ENCODE results near the gene CHIT1.

CHIT1 gene

GRCh38 chr1:203186446-203187303, 42.8 kb downstream of the CHIT1 start, which contains the start of gene CHI3L1:
Gene CHI3L1 (minus strand): TSS chr1:203186704. CDS start chr1:203186623, 81 bp downstream.
- DNase-seq, result no peak

GRCh38 chr1:203186091-203186445, 43.4 kb downstream of the CHIT1 start:
- DNase-seq, result no peak

DNA sequence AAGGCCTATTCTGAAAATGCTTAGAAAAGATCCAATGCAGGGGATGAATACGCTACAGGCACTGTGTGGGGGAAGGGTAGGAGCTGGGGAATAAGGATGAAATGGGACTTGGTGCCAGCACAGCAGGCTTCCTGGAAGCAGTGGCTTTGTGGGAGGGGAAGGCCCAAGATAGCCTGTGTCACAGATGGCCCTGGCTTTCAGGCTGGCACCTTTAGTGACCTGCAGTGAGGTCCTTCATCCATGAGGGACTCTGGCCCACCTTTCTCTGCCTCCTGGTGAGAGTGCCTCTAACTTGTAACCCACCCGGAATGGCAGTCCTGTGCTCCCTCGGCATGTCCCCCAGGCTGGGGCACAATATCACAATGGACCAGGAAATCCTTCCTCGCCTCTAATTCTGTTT, 43.9 kb downstream of the CHIT1 start:
- DNase-seq, result no peak

- no peak for DNase-seq
These were observed 44.4 kb downstream of the CHIT1 start for GRCh38 chr1:203185061-203185461.

DNA sequence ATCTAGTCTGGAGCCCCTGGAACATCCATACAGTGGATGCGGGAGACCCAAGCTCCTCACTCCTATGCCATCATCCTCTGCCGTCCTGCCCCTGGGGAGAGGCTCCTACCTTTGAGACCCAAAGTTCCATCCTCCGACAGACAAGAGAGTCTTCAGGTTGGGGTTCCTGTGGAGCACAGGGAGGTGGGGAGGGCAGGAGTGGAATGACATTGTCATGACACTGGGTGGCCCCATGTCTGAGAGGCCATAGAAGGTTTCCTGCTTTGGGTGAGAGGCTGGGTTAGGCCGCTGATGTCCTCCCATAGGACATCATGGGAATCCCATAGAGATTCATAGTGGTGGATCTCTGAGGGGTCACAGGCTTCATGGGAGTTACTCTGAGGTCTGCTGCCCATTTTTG, 45.0 kb downstream of the CHIT1 start:
- DNase-seq, result no peak

DNA sequence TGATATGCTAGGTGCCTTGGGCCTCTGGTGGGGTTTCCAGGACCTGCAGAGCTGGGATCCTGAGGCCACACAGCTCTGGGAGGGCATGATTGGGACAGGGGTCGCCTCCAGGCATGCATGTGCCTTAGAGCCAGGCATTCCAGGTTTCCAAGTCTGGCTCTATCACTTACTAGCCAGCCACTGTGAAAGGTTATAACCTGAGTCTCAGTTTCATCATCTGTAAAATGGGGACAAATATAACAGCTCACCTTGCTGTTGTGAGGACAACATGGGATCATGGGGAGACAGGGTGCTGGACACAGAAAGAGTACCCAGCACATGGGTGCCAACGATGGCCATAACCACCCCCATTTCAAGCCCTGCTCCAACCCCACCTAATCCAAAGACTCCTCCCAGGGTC, 45.6 kb downstream of the CHIT1 start:
- DNase-seq, result no peak

GRCh38 chr1:203182387-203182953, 47.0 kb downstream of the CHIT1 start:
- no peak for DNase-seq

DNA sequence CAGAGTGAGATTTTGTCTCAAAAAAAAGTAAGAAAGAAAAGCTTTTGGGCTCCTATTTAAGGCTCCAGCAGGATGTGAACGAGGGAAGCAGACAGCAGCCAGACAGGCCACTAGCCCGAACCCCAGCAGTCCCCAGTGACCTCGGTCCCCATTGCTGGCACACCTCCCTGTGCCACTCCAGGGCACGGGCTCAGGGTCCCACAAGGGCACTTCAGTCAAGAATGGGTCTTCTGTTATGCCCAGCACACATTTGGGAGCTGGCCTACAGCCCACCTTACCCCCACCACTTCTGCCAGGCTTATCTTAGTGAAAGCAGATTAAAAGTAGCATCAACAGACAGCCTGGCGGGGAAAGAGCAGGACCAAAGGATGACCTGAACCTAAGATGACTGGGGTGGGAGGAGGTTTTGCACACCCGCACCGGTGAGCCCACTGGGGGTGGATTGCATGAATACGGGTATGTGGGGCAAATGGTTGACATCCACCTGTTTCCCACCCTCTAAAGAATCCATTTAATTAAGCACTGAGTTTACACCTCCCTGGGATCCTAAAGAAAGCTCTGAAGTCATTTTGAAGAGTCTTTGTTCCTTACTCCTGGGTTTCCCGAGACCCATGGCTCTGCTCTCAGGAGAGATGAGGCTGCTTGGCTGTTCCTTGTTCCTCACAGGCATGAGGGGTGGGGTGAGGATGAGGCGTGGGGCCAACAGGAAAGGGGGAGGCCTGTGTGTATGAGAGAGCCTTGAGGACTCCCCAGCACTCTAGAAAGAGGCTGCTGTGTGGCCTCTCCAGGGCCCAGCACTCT, 47.7 kb downstream of the CHIT1 start:
- no peak for DNase-seq

- DNase-seq, result no peak
These were observed 48.7 kb downstream of the CHIT1 start for GRCh38 chr1:203180611-203181330.

DNA sequence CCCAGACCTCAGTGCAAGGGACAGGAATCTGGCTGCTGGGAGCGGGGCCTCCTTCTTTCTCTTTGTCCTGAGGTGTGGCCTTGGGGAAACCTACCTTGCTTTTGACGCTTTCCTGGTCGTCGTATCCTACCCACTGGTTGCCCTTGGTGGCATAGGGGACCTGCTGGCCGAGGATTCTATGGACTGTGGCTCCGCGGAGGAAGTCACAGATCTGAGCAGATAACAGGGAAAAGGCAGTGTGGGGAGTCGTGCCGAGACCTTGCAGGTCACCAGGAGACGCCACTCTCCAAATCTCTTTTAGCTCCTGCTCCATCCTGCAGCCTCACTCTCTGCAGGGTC, 49.8 kb downstream of the CHIT1 start:
- no peak for DNase-seq

DNA sequence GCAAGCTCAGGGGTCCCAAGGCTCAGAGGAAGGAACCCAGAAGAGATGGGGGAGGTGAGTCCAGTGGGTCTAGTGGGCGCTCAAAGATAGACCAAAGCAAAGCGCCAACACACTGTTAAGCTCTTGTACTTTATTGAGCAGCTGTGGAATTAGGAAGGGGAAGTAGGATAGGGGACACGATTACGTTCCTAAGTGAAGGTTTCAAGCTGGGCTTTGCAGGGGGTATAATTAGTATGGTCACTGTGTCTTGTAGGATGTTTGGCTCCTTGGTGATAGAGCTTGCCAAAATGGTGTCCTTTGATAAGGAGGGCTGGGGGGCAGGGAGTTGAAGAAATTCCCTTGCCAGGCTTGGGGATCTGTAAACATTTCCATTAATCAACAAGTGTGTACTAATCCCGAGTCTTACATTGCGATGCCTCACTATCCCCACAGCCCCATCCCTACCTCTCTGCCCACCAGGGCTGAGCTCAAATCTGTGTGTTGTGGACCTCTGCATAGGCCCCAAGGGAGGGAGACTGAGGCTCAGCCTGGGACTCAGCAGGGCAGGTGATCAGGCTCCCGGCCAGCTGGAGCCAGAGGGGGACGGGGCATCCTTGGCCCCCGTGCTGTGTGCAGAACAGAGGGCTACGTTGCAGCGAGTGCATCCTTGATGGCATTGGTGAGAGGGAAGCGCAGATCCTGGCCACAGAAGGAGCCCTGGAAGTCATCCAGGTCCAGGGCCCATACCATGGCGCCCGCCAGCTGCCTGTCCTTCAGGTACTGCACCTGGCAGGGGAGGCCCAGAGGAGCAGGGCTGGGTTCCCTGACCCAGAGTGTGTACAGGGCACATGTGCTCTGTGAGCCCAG, 50.4 kb downstream of the CHIT1 start:
- DNase-seq, result no peak

GRCh38 chr1:203178083-203178482, 51.4 kb downstream of the CHIT1 start:
- no peak for DNase-seq

DNA sequence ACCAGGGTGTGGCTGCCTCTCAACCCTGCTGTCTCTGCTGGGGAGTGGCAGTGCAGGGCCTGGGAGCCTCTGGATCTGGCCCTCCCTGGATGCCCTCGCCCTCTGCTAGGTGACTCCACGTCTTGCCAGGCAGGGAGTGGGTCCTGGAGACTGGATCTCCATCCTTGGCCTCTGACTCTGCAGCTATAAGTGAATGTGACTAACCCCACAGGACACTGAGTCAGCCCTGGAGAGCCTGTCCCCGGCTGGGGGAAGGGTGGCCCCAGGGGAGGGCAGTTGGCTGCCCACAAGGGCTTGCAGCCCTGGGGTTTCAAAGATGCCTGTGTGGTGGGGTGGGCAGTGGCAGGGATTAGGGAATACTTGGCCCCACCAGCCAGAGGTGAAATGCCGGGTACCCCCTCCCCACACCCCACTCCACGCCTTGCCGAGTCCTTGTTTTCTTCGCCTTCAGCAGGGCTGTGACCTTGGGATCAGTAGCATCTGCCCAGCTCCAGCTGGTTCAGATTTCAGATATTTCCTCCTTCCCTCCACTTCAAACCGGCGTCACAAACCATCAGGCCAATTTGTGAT, 51.9 kb downstream of the CHIT1 start:
- no peak for DNase-seq

DNA sequence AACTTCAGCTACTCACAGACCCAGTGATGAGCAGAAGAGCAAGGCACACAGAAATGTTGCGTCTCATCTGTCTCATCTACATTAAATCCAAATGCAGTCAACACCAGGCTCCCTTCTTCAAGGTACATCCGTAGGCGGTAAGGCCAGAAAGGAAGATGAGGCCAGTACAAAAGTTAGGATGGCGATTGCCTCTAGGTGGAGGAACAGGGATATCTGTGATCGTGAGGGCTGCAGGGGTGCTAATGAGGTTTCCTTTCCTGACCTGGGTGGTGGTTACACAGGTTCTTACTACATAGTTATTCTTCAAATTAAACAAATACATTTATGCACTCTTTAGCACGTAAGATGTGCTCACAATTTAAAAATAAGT, 52.5 kb downstream of the CHIT1 start:
- DNase-seq, result no peak

- no peak for DNase-seq
These were observed 53.0 kb downstream of the CHIT1 start for GRCh38 chr1:203176273-203177035.

DNA sequence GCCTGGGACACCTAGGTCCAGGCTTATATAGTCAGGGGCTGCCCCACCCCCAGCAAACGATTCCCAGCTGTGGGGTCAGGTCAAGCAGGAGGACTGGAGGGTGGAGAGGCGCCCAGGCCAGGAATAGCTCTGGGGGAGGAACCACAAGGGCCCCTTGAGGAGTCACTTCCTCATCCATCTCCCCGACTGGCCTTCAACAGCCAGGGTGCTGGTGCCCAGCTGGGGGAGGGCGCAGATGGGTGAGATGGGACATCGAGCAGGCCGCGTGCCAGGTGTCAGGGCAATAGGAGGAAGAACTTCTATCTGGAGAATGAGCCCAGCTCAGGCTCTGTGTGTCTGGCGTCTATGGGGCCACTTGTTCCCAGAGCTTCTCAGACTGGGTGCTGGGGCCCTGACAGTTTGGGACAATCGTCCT, 53.6 kb downstream of the CHIT1 start:
- DNase-seq, result no peak

DNA sequence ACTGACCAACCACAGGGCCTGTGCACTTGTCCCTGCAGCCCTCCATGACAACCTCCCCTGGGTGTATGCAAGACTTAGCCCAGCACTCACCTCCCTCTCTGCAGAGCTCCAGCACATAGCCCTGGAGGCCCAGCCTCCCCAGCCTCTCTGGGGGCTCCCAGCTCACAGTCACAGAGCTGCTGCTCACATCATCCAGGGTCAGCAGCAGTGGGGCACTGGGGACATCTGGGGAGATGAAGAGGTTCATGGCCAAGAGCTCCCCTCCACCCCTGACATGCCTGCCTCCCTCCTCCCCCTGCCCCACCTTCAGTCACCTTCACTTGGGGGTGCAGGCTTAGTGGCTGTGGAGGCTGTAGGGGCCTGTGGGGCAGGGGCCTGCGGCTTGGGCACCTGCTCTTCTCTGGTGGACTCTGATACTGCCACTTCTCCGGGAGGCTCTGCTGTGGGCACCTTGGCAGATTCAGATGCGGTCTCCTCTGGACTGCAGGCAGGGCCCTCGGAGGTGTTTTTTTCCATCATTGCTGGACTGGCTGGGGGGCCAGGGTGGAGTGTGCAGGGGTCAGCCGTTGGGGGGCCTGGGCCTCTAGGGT, 54.1 kb downstream of the CHIT1 start, which contains the start of gene MYBPH:
Gene MYBPH (minus strand): TSS at position 590 of the 590 bp plus-strand sequence. CDS start 71 bp downstream, at position 519.
- no peak for DNase-seq

GRCh38 chr1:203174324-203174985, 55.0 kb downstream of the CHIT1 start:
- DNase-seq, result no peak

DNA sequence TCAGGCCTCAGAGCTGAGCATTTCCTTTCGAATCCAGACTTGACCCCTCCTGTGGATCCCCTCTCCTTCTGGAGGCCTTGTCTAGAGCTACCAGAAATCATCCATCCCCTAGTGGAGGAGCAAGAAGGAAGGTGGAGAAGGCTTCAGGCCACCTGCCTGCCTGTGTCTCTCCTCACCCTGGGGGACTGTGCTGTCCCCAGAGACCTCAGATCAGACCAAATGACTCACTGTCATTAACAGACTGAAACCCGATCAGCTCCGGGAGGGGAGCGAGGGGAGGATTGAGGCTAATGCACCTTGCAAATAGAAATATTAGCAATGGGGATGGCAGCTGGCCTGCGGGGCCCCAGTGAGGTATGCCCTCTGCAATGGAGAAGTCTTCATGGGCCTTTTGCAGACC, 55.9 kb downstream of the CHIT1 start:
- DNase-seq, result no peak

DNA sequence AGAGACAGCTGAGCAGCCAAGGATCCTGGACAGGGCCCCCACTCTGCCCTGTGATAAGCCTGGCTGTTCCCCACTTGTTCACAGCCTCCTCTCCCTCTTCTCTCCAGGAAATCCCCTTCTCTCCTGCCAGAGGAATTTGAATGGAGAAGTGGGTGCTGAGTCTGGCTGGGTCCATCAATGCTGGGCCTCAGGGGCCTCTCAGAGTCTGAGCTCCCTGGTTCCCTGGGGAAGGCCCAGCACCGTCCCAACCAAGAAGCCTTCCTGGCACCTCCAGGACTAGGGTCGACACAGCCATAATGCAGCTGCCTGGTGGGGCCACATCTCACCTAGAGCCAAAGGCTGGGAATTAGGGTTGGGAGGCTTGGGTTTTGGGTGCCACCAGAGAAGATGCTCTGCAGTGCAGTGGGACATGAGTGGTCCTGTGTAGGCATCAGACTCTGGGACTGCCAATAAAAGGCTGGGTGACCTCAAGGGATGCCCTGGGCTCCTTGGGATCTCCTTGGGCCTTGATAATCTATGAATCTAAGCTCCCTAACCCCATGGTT, 56.4 kb downstream of the CHIT1 start:
- no peak for DNase-seq

All from stimulated activated naive CD4-positive, alpha-beta T cell treated with Interleukin-2 at 50 U/mL for 16 hours (primary cell).